B cell (primary cell): ENCODE data around the gene HYPK. TPM values are rescaled to one million over a fixed set of nuclear protein-coding genes. Genes with fewer than 3 reads are reported as not detected.

ENCODE experiments used
- ATAC-seq: fragments of 200-7000 bp; cut with Tn5 transposase; one replicate; pipeline ENCODE4 v1.10.0; 2021; ENCODE audit warnings: low read depth, mild to moderate bottlenecking, moderate number of reproducible peaks, moderate library complexity
- CTCF ChIA-PET: fragments of 350-600 bp; sonication (Branson Sonifier 250); formaldehyde crosslinking; loops from one replicate; lab custom pipeline; 2021; ENCODE audit warnings: antibody characterized with exemption, inconsistent platforms; lab: Charles Lee
- POLR2A ChIA-PET: fragments of 350-600 bp; sonication (Branson Sonifier 250); formaldehyde crosslinking; loops from one replicate; lab custom pipeline; 2021; ENCODE audit warnings: antibody characterized with exemption; lab: Charles Lee
- DNase-seq: peaks from one replicate; pipeline ENCODE4 v3.0.0; 2013
- H2AFZ ChIP-seq: 2 replicates; pipeline ENCODE4 v1.6.1; 2012; ENCODE audit warnings: mild to moderate bottlenecking, low read depth, low read length; ENCODE audit not compliant: insufficient read depth, poor library complexity, severe bottlenecking
- H3K27ac ChIP-seq, 2 donors: 1 replicate in 1 of 2; 2 replicates in 1 of 2; pipeline ENCODE4 v1.5.1; 2012 to 2013; ENCODE audit warnings: low read length in 2 of 2, mild to moderate bottlenecking in 2 of 2, moderate library complexity in 1 of 2
- H3K27me3 ChIP-seq, 4 experiments: fragments of 200-600 bp in 1 of 4; sonication (generic) in 1 of 4; replicated peaks in 1 of 4; 1 replicate in 2 of 4; 2 replicates in 2 of 4; pipeline versions ENCODE4 v1.6.1 to v1.7.0; 2013 to 2016; ENCODE audit warnings: low read length in 3 of 4, mild to moderate bottlenecking in 2 of 4, mixed read lengths in 1 of 4, moderate library complexity in 1 of 4; ENCODE audit not compliant: insufficient read depth in 4 of 4, control insufficient read depth in 3 of 4; ENCODE audit errors: control extremely low read depth in 1 of 4
- H3K36me3 ChIP-seq, 2 experiments: replicated peaks in 1 of 2; 1 replicate in 1 of 2; 2 replicates in 1 of 2; pipeline versions ENCODE4 v1.6.1 to v1.7.1; 2013; ENCODE audit warnings: low read length in 1 of 2; ENCODE audit not compliant: insufficient read depth in 2 of 2, control insufficient read depth in 1 of 2; ENCODE audit errors: control extremely low read depth in 1 of 2, extremely low read depth in 1 of 2
- H3K4me1 ChIP-seq, 2 donors: fragments of 200-600 bp in 1 of 2; sonication (generic) in 1 of 2; 1 replicate in 1 of 2; 2 replicates in 1 of 2; pipeline versions ENCODE4 v1.5.1 to v1.6.1; 2013 to 2017; ENCODE audit warnings: low read length in 2 of 2; ENCODE audit not compliant: control insufficient read depth in 2 of 2, insufficient read depth in 2 of 2
- H3K4me2 ChIP-seq: replicated peaks from 2 replicates; pipeline ENCODE3; 2012; ENCODE audit warnings: mild to moderate bottlenecking, low read depth, low read length; ENCODE audit not compliant: poor library complexity, severe bottlenecking
- H3K4me3 ChIP-seq, 5 experiments: fragments of 200-600 bp in 1 of 5; sonication (generic) in 1 of 5; 1 replicate in 3 of 5; 2 replicates in 2 of 5; pipeline versions ENCODE4 v1.5.1 to v1.7.0; 2011 to 2016; ENCODE audit warnings: low read length in 4 of 5, mild to moderate bottlenecking in 4 of 5, low read depth in 2 of 5, control low read depth in 1 of 5, moderate library complexity in 1 of 5; ENCODE audit not compliant: insufficient read depth in 1 of 5; ENCODE audit errors: control extremely low read depth in 1 of 5, extremely low read depth in 1 of 5
- H3K79me2 ChIP-seq: fragments of 200-600 bp; sonication (generic); one replicate; pipeline ENCODE4 v1.6.0; 2016; ENCODE audit warnings: low read length; ENCODE audit not compliant: control insufficient read depth, insufficient read depth
- H3K9ac ChIP-seq: fragments of 200-600 bp; sonication (generic); 2 replicates; pipeline ENCODE4 v1.6.1; 2017; ENCODE audit warnings: mild to moderate bottlenecking, low read length, moderate library complexity
- H3K9me3 ChIP-seq, 3 donors: one replicate each; pipeline versions ENCODE4 v1.6.1 to v1.7.1; 2013; ENCODE audit warnings: low read length in 2 of 3; ENCODE audit not compliant: control insufficient read depth in 2 of 3, insufficient read depth in 1 of 3; ENCODE audit errors: control extremely low read depth in 1 of 3
- H4K20me1 ChIP-seq: 2 replicates; pipeline ENCODE4 v1.6.0; 2012; ENCODE audit warnings: mild to moderate bottlenecking, low read length; ENCODE audit not compliant: insufficient read depth, control insufficient read depth, poor library complexity, severe bottlenecking
- H3K27ac Mint-ChIP-seq: one replicate; pipeline ENCODE4 v1.8.0; 2021; ENCODE audit warnings: mixed read lengths
- H3K27me3 Mint-ChIP-seq: one replicate; pipeline ENCODE4 v1.8.0; 2021; ENCODE audit warnings: mixed read lengths
- H3K4me1 Mint-ChIP-seq: one replicate; pipeline ENCODE4 v1.8.0; 2021; ENCODE audit warnings: mixed read lengths
- H3K4me3 Mint-ChIP-seq: one replicate; pipeline ENCODE4 v1.8.0; 2021; ENCODE audit warnings: mixed read lengths
- H3K9me3 Mint-ChIP-seq: one replicate; pipeline ENCODE4 v1.8.0; 2022; ENCODE audit warnings: mixed read lengths; ENCODE audit not compliant: insufficient read depth
- CTCF ChIP-seq: fragments of 200-600 bp; IDR thresholded peaks from one replicate; pipeline ENCODE4 v1.8.0; 2022; ENCODE audit warnings: antibody characterized with exemption, mild to moderate bottlenecking
- EZH2 ChIP-seq: IDR thresholded peaks from 2 replicates; pipeline ENCODE4 v1.6.1; 2012; ENCODE audit warnings: borderline replicate concordance, low read depth, mild to moderate bottlenecking, moderate library complexity, low read length; ENCODE audit not compliant: insufficient read depth, poor library complexity, severe bottlenecking
- WGBS: methylation state at CpG from one replicate; pipeline ENCODE4 v1.1.5; 2013; ENCODE audit warnings: missing lambda C conversion rate; ENCODE audit not compliant: insufficient coverage; 5-methylcytosine and 5-hydroxymethylcytosine counted together
- intact Hi-C: fragments of 100-400 bp; cut with micrococcal nuclease; formaldehyde crosslinking; loops from one replicate; pipeline ENCODE4 v1.10.0; 2022
- polyA plus RNA-seq: library from polyadenylated mRNA; depleted of rRNA; stranded (reverse); fragments of >200 nt; gene quantifications from 2 replicates; pipeline ENCODE4 v1.2.3, GENCODE V29; 2012
- total RNA-seq, 2 donors: library from RNA; stranded (reverse); fragments of 120-200 nt in 1 of 2; gene quantifications; 1 replicate in 1 of 2; 2 replicates in 1 of 2; pipeline versions ENCODE4 v1.2.3 to v1.2.4, GENCODE V29; 2013 to 2022

Gene HYPK
- total and polyA plus RNA-seq, 2 donors (not counting 1 experiment from before 2014, with no cell fraction given): 23.5 to 25.7 TPM

GRCh38 chr15:43776718-43777266, 23.6 kb upstream of the HYPK start, which contains the start of gene ELL3:
ELL3 (minus strand) TSS chr15:43776966; CDS start chr15:43776901, 65 bp downstream.
- DNase-seq: peak; percentile 89
- H3K4me3 Mint-ChIP-seq: peak within 1 kb of the TSS; percentile 96
- TF ChIP-seq EZH2 (no peak), CTCF (no peak)
- H3K9me3 ChIP-seq: no peaks in the 10 kb centered on the region
- peaks cover 8 to 31% of the 10 kb centered on the region in 2 experiments for H3K36me3 ChIP-seq
- H3K27me3 ChIP-seq: no peaks in the 10 kb centered on the region
- H3K79me2 ChIP-seq: peaks cover 10% of the 10 kb centered on the region
- peaks cover 16 to 30% of the 10 kb centered on the region in 2 donors for H3K4me1 ChIP-seq
- H3K4me3 ChIP-seq: peak within 1 kb of the TSS; percentile 78 to 93 (median 88)
- WGBS: under 1% methylated on average over 38 of the region's 41 CpGs
- peaks cover 42% of the 10 kb centered on the region for H3K4me1 Mint-ChIP-seq
- H3K27ac ChIP-seq: peak within 1 kb of the TSS; percentile 73 to 76
- peak within 1 kb of the TSS; percentile 78 for H3K9ac ChIP-seq
- peak; percentile 62 for ATAC-seq
- H2AFZ ChIP-seq: peak within 1 kb of the TSS; percentile 75
- intact Hi-C loops: loop anchor here (1.0 kb wide), 5 partner anchors 7 to 48 kb away; partner anchors contain the start of genes MFAP1 and SERF2
- peak within 1 kb of the TSS; percentile 96 for H3K4me2 ChIP-seq
- POLR2A ChIA-PET: interaction anchor here (0.8 to 4.8 kb wide), 13 partner anchors 13 to 266 kb away, joined by 3 to 72 read pairs (median 9); partner anchors contain the start of genes HYPK, MFAP1, PDIA3 and SERF2
- CTCF ChIA-PET: interaction anchor here (0.8 to 11.4 kb wide), 14 partner anchors 9 to 66 kb away, joined by 3 to 150 read pairs (median 6); partner anchors contain the start of genes HYPK, MFAP1, SERF2 and SERINC4
- no peaks in the 10 kb centered on the region for H3K9me3 Mint-ChIP-seq
- peaks cover 42% of the 10 kb centered on the region for H4K20me1 ChIP-seq
- peak within 1 kb of the TSS; percentile 97 for H3K27ac Mint-ChIP-seq
- no peaks in the 10 kb centered on the region for H3K27me3 Mint-ChIP-seq
